ENCODE data around the gene GAS7. TPM values are rescaled to one million over a fixed set of nuclear protein-coding genes. Genes with fewer than 3 reads are reported as not detected.

GAS7 gene
- total and polyA plus RNA-seq, 2 of the 13 experiments (the other 11 are each of a cell fraction or from before 2014, with no cell fraction given): 1.0 to 5.2 TPM

GRCh38 chr17:9934331-9934730 lies 264.1 kb downstream of the GAS7 start (continued):
- TF ChIP-seq ZNF747 (CRISPR knock-in tag; IDR thresholded peaks at IDR 0.05; ENCODE audit: borderline replicate concordance) (no peak), ZNF160 (CRISPR knock-in tag; IDR thresholded peaks at IDR 0.05) (no peak)

GRCh38 chr17:9932491-9932890 lies 265.9 kb downstream of the GAS7 start:
- no peak for TF ChIP-seq TFE3 (CRISPR knock-in tag; IDR thresholded peaks at IDR 0.05)
- TF ChIP-seq PHF21A (CRISPR knock-in tag; IDR thresholded peaks at IDR 0.05): no peak
- TF ChIP-seq ZNF3 (CRISPR knock-in tag; IDR thresholded peaks at IDR 0.05): no peak
- TF ChIP-seq ZNF350 (CRISPR knock-in tag; IDR thresholded peaks at IDR 0.05; ENCODE audit: borderline replicate concordance, low read depth): no peak
- TF ChIP-seq ZNF7 (CRISPR knock-in tag; IDR thresholded peaks at IDR 0.05): no peak
- no peak for TF ChIP-seq GPBP1L1 (CRISPR knock-in tag; IDR thresholded peaks at IDR 0.05)
- no peak for TF ChIP-seq ZMAT5 (CRISPR knock-in tag; IDR thresholded peaks at IDR 0.05; ENCODE audit: borderline replicate concordance, low read depth)
- TF ChIP-seq BORCS8-MEF2B (CRISPR knock-in tag; IDR thresholded peaks at IDR 0.05): no peak
- no peak for ATAC-seq
- Histone ChIP-seq H3K4me2 (ENCODE audit: low read depth, low read length) (no peak overlapping the region), H3K36me3 (replicated peaks in 1 of 2; ENCODE audit: control insufficient read depth in 1 of 2, insufficient read depth in 2 of 2, low read length in 2 of 2) (no peaks in the 10 kb centered on the region), H3K27ac (ENCODE audit: extremely low read length, insufficient read depth, low read length) (no peak overlapping the region), H3K9me3 (ENCODE audit: low read length) (no peaks in the 10 kb centered on the region), H3K79me2 (ENCODE audit: insufficient read depth, low read length) (no peaks in the 10 kb centered on the region), H4K20me1 (ENCODE audit: insufficient read depth, low read length) (0 out of 2 replicates have a peak, but pooled peaks cover 3% of the 10 kb centered on the region), H3K4me1 (ENCODE audit: insufficient read depth, low read length) (no peaks in the 10 kb centered on the region), H3K4me3 (replicated peaks in 1 of 3; ENCODE audit: insufficient read depth in 1 of 3, low read depth in 2 of 3, low read length in 3 of 3) (no peak overlapping the region), H2AFZ (ENCODE audit: low read length) (no peak overlapping the region), H3K27me3 (ENCODE audit: control insufficient read depth in 1 of 2, insufficient read depth in 2 of 2, low read length in 2 of 2) (peaks cover 2 to 21% of the 10 kb centered on the region in 2 experiments; a peak in 3 of 5 replicates), H3K9ac (ENCODE audit: insufficient read depth, low read depth, low read length) (no peak overlapping the region)
- intact Hi-C loops (cut with micrococcal nuclease; ENCODE audit: unreplicated experiment) (no loop called here), in situ Hi-C loops (cut with HindIII; ENCODE audit: extremely low pct_ligation_motif_present, low pct_unique_long_range_greater_than_20kb) (no loop called here)
- CTCF ChIA-PET (ENCODE audit: low intra/inter-chr PET ratio, low total read pairs): no interaction called here
- DNase-seq (ENCODE audit: low spot score): no peak
- POLR2A ChIA-PET: no interaction called here
- no TSS peak for BruUV-seq (replicated peaks)
- WGBS (ENCODE audit: low lambda C conversion rate): 13% methylated on average over 2 of the region's 2 CpGs
- no peak for FAIRE-seq
